Cardiac muscle cell (in vitro differentiated cells and primary cell): ENCODE data around the gene MS4A3. TPM values are rescaled to one million over a fixed set of nuclear protein-coding genes. Genes with fewer than 3 reads are reported as not detected.

ENCODE experiments used
- DNase-seq, 2 donors: peaks; one replicate each; pipeline versions ENCODE4 v3.0.0 to v3.0.0-alpha.2; 2010 to 2017; ENCODE audit warnings: low read depth in 1 of 2, low spot score in 1 of 2
- H3K27ac ChIP-seq: fragments of 200-600 bp; sonication (generic); 2 replicates; pipeline ENCODE4 v1.5.1; 2016
- H3K27me3 ChIP-seq: fragments of 200-600 bp; sonication (generic); 2 replicates; pipeline ENCODE4 v1.6.0; 2016; ENCODE audit warnings: control low read depth
- H3K36me3 ChIP-seq: fragments of 200-600 bp; sonication (generic); 2 replicates; pipeline ENCODE4 v1.5.1; 2016; ENCODE audit warnings: control low read depth
- H3K4me1 ChIP-seq: fragments of 200-600 bp; sonication (generic); 2 replicates; pipeline ENCODE4 v1.8.1; 2017; ENCODE audit warnings: low read depth, mild to moderate bottlenecking, mixed run types
- H3K4me3 ChIP-seq: fragments of 200-600 bp; sonication (generic); 2 replicates; pipeline ENCODE4 v1.5.1; 2016; ENCODE audit warnings: mild to moderate bottlenecking
- H3K9me3 ChIP-seq: fragments of 200-600 bp; sonication (generic); 2 replicates; pipeline ENCODE4 v1.5.1; 2017; ENCODE audit warnings: low read depth, mild to moderate bottlenecking, control low read depth
- CTCF ChIP-seq: IDR thresholded peaks from 2 replicates; pipeline ENCODE4 v1.5.1; 2012; ENCODE audit warnings: low read depth, mild to moderate bottlenecking, low read length
- polyA plus RNA-seq: library from polyadenylated mRNA; unstranded; fragments of >200 nt; fragmentation: Nextera tagmentation; extraction: Ambion mirVana; gene quantifications from 2 replicates; pipeline ENCODE4 v1.2.1, GENCODE V29; 2016
- total RNA-seq: library from RNA; depleted of rRNA; stranded (reverse); fragments of >200 nt; gene quantifications from 2 replicates; pipeline ENCODE4 v1.2.3, GENCODE V29; 2016

MS4A3 gene
- total and polyA plus RNA-seq, 2 experiments from 2014 or later, result not detected

GRCh38 chr11:60077216-60077817, 20.9 kb downstream of the MS4A3 start:
- TF ChIP-seq CTCF, result no peak
- no peak overlapping the region for H3K27ac ChIP-seq
- no peaks in the 10 kb centered on the region for H3K4me1 ChIP-seq
- no peaks in the 10 kb centered on the region for H3K9me3 ChIP-seq
- H3K4me3 ChIP-seq, result no peak overlapping the region
- no peaks in the 10 kb centered on the region for H3K36me3 ChIP-seq
- no peak for DNase-seq
- no peaks in the 10 kb centered on the region for H3K27me3 ChIP-seq

- H3K27ac ChIP-seq, result no peak overlapping the region
Observed at GRCh38 chr11:60077981-60078380, 21.5 kb downstream of the MS4A3 start.

GRCh38 chr11:60078745-60079144, 22.3 kb downstream of the MS4A3 start:
- Histone ChIP-seq H3K36me3 (no peaks in the 10 kb centered on the region), H3K27ac (no peak overlapping the region), H3K27me3 (no peaks in the 10 kb centered on the region), H3K4me3 (no peak overlapping the region), H3K4me1 (no peaks in the 10 kb centered on the region), H3K9me3 (no peaks in the 10 kb centered on the region)
- no peak for DNase-seq
- no peak for TF ChIP-seq CTCF

More at GRCh38 chr11:60077981-60078380, 21.5 kb downstream of the MS4A3 start:
- Histone ChIP-seq H3K4me3 (no peak overlapping the region), H3K4me1 (no peaks in the 10 kb centered on the region), H3K36me3 (no peaks in the 10 kb centered on the region), H3K27me3 (no peaks in the 10 kb centered on the region), H3K9me3 (no peaks in the 10 kb centered on the region)
- no peak for TF ChIP-seq CTCF
- no peak for DNase-seq

- H3K27ac ChIP-seq, result no peak overlapping the region
- no peak for DNase-seq
- no peaks in the 10 kb centered on the region for H3K9me3 ChIP-seq
- no peaks in the 10 kb centered on the region for H3K4me1 ChIP-seq
- no peak overlapping the region for H3K4me3 ChIP-seq
- no peaks in the 10 kb centered on the region for H3K27me3 ChIP-seq
- no peak for TF ChIP-seq CTCF
- H3K36me3 ChIP-seq, result no peaks in the 10 kb centered on the region
Observed at GRCh38 chr11:60080535-60080934, 24.1 kb downstream of the MS4A3 start.

- no peak for TF ChIP-seq CTCF
- Histone ChIP-seq H3K9me3 (no peaks in the 10 kb centered on the region), H3K4me3 (no peak overlapping the region), H3K4me1 (no peaks in the 10 kb centered on the region), H3K27ac (no peak overlapping the region), H3K27me3 (no peaks in the 10 kb centered on the region), H3K36me3 (no peaks in the 10 kb centered on the region)
- DNase-seq, result no peak
Observed at GRCh38 chr11:60084631-60085273, 28.3 kb downstream of the MS4A3 start.
